ENCODE data around the gene TMEM225B.
"Not testable (repeated sequence)": the region's sequence is repeated elsewhere in the genome, so short reads cannot be mapped to it uniquely, and the experiment has no call there.

The TMEM225B gene

GRCh38 chr7:99624484-99624883, 26.4 kb downstream of the TMEM225B start:
- DNase-seq = peak; percentile 68

GRCh38 chr7:99625321-99625720, 27.3 kb downstream of the TMEM225B start:
- DNase-seq = no peak

DNA sequence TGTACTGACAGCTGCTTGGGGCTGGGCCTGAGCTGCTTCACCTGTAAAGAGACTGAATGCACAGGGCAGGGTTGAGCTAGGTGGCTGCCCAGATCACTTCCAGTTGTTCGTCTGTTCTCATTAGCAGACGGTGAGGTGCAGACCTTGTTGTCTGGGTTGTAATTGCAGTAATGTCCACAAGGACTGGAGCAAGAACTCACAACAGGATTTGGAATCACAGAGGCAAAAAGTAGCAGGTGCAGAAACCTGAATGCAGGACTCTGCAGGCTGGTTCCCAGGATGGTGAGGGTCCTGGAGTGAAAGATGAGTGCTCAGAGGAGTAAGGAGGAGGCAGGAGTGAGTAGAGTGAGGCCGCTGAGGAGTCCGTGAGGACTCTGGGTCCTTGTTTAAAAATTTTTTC, 27.9 kb downstream of the TMEM225B start:
- no peak for DNase-seq

DNA sequence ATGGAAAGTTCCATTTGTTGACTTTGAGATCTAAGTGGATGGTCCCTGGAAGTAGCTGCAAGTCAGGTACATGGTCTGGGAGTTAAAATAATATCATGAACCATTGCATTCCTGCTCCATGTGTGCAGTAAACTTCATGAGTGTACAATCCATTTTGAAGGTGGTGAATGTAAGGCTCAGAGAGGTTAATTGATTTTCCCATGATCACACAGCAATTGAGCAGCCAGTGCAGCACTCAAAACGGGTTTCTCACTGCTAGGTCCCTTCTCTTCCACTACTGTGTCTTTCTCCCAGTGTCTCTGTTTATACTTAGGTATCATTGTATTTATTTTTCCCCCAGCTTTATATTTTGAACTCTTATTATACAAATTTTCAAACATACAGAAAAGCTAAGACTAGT, 28.6 kb downstream of the TMEM225B start:
- no peak for DNase-seq

DNA sequence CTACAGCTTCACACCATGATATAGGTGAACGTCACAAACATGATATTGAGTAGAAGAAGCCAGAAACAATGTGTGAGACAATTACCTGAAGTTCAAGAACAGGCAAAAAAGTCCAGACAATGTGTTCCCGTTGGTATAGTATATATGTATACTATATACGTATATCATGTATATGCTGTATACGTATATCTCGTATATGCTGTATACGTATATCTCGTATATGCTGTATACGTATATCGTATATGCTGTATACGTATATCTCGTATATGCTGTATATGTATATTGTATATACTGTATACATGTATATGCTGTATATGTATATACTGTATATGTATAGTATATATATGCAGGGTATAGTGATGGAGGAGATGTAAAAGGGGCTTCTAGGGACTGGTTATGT, 29.4 kb downstream of the TMEM225B start:
- no peak for DNase-seq

DNA sequence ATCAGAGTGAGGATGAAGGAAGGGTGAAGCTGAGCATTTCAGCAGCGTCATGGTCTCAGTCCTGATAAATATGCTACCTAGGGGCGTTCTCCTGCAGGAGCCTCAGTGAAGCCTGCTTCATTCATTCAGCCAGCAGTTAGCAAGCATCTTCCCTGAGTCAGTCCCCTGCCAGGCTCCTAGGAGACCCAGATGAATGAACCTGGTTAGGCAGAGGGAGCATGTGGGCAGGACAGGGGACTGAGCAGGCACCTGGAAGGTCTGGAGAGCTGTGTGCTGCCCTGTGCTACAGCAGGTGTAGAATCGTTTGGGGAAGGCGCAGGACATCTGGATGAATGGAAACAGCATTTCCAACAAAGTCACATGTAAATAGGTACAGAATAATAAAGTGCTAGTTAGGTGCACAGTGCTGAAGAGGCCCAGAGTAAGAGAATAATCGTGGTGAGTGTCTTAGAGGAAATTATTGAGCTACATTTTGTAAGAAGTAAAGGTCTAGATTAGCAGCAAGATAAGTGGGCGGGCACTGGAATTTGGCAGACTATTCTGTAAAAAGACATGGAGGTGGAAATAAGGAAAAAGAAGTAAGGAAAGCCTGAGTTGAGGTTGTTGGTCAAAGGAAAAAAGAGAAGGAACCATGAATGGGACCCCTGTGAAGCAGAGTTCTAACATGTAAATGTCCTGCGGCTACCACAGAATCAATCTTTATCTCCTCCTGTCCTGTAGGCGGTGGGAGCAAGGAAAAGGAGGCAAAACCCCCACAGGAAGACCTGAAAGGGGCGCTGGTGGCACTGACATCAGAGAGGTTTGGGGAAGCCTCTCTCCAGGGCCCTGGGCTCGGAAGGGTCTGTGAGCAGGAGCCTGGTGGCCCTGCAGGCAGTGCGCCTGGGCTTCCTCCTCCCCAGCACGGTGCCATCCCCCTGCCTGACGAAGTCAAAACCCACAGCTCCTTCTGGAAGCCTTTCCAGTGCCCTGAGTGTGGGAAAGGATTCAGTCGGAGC, 30.7 kb downstream of the TMEM225B start:
- DNase-seq = no peak

GRCh38 chr7:99629643-99630042, 31.6 kb downstream of the TMEM225B start:
- no peak for DNase-seq

- DNase-seq = no peak
Measured at GRCh38 chr7:99631295-99632109, 33.4 kb downstream of the TMEM225B start.

DNA sequence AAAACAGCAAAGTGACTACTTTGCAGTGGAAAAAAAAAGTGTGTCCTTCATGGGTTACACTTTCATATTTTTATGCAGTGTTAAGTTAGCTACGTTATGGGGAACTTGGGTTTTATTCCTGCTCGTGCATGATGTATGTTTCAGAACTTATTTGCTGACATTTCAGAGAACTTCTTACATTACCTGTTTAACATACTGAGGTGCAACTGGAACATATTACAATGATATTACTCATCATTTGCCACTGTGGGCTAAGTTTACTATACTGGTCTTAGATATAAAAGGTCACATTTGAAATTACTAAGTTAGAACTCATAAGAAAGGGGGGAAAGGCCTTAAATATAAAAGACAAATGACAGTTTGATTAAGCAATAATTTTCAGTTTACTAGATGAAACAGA, 39.3 kb downstream of the TMEM225B start:
- not testable (repeated sequence) for DNase-seq

GRCh38 chr7:99638731-99639130, 40.7 kb downstream of the TMEM225B start:
- DNase-seq = no peak

DNA sequence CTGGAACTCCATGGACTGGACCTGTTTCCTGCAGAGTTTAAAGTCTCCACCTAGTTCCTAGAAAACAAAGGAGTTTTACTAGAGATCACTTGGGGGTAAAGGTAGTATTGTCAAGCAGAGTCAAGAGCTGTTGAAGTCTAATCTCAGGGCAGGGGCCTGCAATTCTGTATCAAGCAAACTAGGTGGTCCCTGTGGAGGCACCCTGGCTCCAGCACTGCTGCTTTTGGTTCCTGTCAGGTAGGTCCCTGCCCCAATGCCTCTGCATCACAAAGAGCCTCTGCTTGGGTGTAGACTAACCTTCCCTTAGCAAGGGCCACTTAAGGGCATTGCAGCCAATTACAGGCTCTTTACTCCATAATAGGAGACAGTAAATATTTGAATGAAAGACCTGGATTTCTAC, 41.2 kb downstream of the TMEM225B start:
- no peak for DNase-seq

DNA sequence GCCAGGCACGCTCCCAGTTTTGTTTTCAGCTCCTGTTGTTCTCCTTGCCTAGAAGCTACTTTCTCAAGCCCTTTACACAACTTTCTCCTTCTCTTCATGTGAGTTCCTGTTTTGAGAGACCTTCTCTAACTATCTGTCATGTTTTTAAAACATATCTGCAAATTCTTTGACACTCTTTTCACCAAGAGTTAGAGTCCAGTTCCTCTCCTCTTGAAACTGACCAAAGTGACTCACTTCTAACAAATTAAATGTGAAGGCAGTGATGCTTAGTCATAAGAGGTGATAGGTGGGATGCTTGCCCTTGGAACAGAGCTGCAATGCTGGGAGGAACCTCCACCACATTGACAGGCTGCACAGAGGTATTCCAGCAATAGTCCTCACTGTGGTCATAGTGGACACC, 44.0 kb downstream of the TMEM225B start:
- DNase-seq = no peak

DNA sequence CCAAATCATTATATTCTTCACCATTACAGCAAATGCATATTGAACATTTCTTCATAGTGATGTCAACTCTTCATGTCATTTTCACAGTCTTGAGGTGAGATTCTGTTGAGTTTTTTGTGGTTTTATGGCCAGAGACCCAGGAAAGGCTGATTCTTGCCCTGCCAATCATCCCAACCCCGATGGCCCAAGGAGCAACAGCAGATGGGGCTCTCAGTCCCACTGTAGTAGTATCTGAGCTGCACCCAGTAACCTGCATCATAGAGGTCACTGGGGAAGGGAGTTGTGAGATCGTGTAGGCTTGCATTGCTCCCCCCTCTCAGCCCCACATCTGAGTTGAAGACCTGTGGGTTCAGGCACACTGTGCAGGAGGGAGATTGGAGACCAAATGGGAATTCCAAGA, 45.4 kb downstream of the TMEM225B start:
- no peak for DNase-seq

- no peak for DNase-seq
Measured at GRCh38 chr7:99644431-99644830, 46.4 kb downstream of the TMEM225B start.

- no peak for DNase-seq
Measured at GRCh38 chr7:99645590-99645989, 47.5 kb downstream of the TMEM225B start.

DNA sequence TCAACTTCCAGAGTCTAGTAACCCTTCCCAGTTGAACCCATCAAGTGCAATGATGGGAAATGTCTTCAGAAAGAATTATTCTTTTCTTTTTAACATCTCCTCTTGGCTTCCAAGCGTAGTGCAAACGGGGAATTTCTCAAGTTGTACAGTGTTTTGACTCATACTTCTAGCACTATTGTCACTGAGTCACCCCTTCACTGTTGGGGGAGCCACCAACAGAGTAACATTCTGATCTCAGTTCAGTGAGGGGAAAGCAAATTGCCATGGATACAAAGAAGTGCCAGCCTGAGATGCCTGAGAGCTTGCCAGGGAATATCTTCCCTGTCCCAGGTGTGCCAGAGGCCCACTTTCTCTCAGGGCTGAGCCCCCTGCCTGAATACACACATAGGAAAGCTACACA, 50.8 kb downstream of the TMEM225B start:
- DNase-seq = no peak

DNA sequence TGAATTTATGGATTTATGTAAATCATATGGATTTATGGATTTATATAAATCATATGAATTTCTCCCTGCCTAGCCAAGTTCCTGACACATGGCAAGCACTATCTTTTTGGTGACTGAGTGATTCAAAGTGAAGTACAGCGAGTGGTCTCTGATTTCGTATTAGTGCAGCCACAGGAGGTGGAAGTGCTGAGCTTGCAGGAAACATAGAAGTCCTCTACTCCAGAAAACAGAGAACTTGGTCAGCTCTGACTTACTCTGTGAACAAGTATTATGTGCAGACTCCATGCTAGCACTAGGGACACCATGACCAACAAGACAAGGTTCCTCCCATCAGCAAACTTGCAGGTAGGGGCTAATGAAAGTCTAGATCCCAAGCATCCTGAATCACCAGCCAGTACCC, 53.2 kb downstream of the TMEM225B start:
- DNase-seq = no peak

GRCh38 chr7:99652671-99653070, 54.6 kb downstream of the TMEM225B start:
- no peak for DNase-seq

DNA sequence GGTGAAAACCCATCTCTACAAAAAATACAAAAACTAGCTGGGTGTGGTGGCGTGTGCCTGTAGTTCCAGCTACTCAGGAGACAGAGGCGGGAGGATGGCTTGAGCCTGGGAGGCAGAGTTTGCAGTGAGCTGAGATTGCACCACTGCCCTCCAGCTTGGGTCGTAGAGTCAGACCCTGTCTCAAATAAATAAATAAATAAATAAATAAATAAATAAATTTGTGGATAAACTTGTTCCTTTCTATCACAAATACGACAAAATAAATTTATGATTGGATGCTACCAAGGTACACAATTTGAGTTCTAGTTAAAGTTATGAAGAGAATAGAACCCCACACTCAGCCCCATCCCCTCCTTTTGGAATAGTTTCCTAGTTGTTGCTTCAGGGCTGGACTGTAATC, 55.2 kb downstream of the TMEM225B start:
- DNase-seq = not testable (repeated sequence)

- no peak for DNase-seq
Measured at GRCh38 chr7:99653754-99654153, 55.7 kb downstream of the TMEM225B start.

DNA sequence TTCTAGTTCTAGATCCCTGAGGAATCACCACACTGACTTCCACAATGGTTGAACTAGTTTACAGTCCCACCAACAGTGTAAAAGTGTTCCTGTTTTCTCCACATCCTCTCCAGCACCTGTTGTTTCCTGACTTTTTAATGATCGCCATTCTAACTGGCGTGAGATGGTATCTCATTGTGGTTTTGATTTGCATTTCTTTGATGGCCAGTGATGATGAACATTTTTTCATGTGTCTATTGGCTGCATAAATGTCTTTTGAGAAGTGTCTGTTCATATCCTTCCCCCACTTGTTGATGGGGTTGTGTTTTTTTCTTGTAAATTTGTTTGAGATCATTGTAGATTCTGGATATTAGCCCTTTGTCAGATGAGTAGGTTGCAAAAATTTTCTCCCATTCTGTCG, 56.6 kb downstream of the TMEM225B start:
- DNase-seq = not testable (repeated sequence)

DNA sequence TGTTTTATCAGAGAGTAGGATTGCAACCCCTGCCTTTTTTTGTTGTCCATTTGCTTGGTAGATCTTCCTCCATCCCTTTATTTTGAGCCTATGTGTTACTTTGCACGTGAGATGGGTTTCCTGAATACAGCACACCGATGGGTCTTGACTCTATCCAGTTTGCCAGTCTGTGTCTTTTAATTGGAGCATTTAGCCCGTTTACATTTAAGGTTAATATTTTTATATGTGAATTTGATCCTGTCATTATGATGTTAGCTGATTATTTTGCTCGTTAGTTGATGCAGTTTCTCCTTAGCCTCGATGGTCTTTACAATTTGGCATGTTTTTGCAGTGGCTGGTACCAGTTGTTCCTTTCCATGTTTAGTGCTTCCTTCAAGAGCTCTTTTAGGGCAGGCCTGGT, 59.8 kb downstream of the TMEM225B start:
- DNase-seq = not testable (repeated sequence)
